ENCODE results near the gene CCDC186.
"Not testable (repeated sequence)": the region's sequence is repeated elsewhere in the genome, so short reads cannot be mapped to it uniquely, and the experiment has no call there.

DNA sequence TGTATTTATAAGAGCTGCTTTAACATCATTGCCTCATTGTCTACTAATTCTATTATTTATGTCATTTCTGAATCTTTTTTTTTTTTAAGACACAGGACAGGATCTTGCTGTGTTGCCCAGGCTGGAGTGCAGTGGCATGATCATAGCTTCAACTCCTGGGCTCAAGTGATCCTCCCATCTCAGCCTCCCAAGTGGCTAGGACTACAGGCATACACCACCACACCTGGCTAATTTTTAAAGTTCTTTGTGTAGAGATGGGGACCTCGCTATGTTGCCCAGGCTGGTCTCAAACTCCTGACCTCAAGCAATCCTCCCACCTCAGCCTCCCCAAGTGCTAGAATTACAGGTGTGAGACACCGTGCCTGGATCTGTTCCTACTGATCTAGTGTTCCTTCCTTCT, 33.2 kb downstream of the CCDC186 start:
- TF ChIP-seq, protein P1, sequence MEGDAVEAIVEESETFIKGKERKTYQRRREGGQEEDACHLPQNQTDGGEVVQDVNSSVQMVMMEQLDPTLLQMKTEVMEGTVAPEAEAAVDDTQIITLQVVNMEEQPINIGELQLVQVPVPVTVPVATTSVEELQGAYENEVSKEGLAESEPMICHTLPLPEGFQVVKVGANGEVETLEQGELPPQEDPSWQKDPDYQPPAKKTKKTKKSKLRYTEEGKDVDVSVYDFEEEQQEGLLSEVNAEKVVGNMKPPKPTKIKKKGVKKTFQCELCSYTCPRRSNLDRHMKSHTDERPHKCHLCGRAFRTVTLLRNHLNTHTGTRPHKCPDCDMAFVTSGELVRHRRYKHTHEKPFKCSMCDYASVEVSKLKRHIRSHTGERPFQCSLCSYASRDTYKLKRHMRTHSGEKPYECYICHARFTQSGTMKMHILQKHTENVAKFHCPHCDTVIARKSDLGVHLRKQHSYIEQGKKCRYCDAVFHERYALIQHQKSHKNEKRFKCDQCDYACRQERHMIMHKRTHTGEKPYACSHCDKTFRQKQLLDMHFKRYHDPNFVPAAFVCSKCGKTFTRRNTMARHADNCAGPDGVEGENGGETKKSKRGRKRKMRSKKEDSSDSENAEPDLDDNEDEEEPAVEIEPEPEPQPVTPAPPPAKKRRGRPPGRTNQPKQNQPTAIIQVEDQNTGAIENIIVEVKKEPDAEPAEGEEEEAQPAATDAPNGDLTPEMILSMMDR (IDR thresholded peaks at IDR 0.05), result not testable (repeated sequence)
- not testable (repeated sequence) for TF ChIP-seq POLR2AphosphoS5 (IDR thresholded peaks at IDR 0.05; ENCODE audit: low read depth, low read length); SIN3A (IDR thresholded peaks at IDR 0.05; ENCODE audit: borderline replicate concordance, insufficient read depth, low read depth, low read length)

All from Panc1 (cell line).